ENCODE results near the gene SOX5.

The SOX5 gene

DNA sequence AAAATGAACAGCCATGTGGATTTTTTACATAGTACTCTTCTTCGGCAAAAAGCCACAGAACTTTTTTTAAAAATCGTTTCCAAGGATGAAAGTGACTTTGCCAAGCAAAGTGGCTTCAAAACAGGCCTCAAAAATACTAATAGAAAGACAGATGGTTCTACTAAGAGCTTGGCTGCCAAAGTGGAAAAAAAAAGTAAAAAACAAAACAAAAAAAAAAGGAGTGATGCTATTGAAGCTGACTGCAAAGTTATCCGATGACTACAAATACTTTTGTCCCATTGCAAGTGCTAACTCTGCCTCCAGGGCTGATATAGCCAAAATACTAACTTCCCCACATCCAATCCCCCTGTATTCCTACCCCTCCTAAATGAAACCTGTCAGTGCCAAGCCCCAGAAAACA is 277.6 kb downstream of the SOX5 start:
- no peak for DNase-seq

DNA sequence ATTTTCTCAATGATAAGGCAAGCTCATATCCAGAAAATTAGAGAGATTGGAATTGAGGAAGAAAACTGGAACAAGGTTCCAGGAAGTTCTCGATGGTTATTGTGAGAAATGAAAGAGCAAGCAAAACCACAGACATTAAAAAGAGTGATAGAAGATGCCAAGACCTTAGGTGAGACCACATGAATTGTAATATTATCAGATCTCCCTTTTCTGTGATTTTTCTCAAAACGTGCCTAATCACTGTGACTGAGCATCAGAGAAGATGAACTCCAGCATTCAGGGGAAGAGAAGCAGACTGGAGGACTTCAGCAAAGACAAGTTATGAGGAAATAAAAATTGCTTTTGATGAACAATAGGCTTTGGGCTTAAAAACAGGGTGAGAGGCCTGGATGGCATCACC is 278.8 kb downstream of the SOX5 start:
- DNase-seq: no peak

- DNase-seq: no peak
Measured at GRCh38 chr12:23669691-23670090, 279.8 kb downstream of the SOX5 start.

DNA sequence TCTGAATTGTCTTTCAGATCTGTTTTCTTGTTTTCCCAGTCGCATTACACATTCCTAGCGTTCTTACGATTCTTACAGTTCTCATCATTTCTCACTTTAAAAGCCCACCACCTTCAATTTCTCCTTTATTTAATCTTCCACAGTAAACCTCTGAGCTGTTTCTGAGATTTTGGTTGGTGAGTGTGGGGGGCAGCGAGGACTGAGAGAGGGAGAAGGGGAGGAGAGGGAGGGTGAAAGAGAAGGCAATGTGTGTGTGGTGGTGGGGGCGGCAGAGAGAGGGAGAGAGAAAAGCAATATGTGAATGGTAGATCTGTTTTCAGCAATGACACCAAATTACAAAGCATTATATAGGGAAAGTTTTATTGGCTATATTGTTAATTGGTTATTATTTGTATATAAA is 282.6 kb downstream of the SOX5 start:
- DNase-seq: no peak

- DNase-seq: no peak
Measured at GRCh38 chr12:23662966-23663365, 286.5 kb downstream of the SOX5 start.

GRCh38 chr12:23659131-23659530 is 290.3 kb downstream of the SOX5 start:
- no peak for DNase-seq

DNA sequence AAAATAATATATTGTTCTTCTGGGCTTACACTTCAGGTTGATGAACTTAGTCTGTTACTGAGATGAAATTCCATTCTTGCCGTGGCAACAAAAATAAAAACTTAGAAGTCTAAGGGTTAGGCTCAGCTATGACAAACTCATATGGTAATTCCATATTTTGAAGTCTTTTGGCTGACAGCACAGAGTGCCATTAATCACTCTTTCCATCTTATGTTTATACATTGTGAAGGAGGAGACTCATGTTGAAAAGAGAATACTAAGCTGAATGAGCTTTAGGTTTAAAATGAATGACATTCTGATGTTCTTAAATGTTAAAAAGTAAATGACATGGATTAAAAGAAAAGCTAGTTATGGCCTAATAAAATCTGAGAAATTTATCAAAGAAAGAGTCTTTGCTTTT is 291.9 kb downstream of the SOX5 start:
- DNase-seq: no peak

- DNase-seq: no peak
Measured at GRCh38 chr12:23655884-23656283, 293.6 kb downstream of the SOX5 start.

DNA sequence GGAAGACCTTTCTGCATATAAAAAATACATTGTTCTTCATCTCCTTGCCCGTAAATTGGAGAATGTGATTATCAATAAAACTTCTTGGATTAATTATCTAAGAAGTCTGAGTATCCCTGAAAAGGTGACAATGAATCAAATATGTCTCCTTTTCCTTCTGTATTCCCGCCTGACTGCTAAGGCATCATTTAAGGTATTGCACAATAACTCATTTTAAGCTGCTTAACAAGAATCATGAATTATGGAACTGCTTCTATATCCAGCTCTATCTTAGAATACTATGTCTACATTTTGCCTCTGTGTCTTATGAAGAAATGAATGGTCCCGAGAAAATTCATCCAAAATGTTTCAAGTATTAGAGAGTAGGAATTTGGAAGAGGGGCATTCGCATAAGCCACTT is 294.4 kb downstream of the SOX5 start:
- no peak for DNase-seq

DNA sequence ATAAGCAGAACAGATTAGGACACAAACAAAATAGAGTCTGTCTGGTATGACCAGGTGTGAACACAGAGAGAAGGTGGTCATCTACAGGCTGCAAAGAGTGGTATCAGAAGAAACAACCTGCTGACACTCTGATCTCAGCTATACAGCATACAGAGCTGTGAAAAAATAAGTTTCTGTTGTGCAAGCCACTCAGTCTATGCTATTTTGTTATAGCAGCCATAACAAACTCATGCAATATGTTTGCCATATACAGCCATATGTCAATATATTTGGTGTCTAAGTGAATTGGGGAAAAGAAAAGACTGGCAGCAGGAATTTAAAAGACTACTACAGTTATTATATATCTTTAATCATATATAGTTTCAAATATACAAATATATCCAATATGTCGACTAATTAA is 300.9 kb downstream of the SOX5 start:
- DNase-seq: no peak

GRCh38 chr12:23640754-23641153 is 308.7 kb downstream of the SOX5 start:
- DNase-seq: no peak

- DNase-seq: no peak
Measured at GRCh38 chr12:23634344-23634743, 315.1 kb downstream of the SOX5 start.

GRCh38 chr12:23631786-23632377 is 317.6 kb downstream of the SOX5 start:
- no peak for DNase-seq

- no peak for DNase-seq
Measured at GRCh38 chr12:23630524-23630923, 318.9 kb downstream of the SOX5 start.

DNA sequence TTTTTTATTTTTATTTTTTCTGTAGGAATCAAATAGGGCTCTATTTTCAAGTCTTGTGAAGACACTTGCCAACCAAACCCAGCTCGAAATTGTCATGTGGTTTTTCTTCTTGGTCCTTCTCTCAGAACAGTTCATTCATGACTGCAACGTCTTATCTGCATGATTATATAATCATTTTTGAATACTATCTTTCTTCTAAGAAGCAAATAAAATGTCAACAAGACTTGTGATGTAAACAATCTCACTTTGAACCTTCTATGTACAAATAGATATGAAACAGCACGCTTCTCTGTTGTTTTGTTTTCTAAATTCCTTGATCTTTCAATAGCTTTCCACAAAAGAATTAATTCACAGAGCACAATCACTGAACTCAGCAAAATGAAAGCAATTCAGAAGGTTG is 320.7 kb downstream of the SOX5 start:
- no peak for DNase-seq

GRCh38 chr12:23626791-23627190 is 322.7 kb downstream of the SOX5 start:
- no peak for DNase-seq

DNA sequence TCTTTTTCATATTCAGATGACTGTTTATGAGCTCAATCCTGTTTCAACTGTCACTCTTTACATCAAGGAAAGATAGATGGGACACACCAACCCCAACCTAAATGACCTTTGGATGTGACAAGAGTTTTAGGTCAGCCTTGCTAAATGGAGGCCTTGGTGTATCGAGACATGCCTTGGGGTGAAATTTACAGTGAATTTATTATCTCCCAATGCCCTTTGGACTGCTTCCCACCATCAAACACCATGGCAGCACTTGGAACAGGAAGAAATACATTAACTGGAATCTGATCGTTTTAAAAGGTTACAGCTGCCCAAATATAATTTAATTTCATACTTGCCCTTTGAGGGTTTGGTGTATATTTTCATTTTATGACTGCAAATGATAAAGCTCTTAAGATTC is 327.6 kb downstream of the SOX5 start:
- DNase-seq: no peak

DNA sequence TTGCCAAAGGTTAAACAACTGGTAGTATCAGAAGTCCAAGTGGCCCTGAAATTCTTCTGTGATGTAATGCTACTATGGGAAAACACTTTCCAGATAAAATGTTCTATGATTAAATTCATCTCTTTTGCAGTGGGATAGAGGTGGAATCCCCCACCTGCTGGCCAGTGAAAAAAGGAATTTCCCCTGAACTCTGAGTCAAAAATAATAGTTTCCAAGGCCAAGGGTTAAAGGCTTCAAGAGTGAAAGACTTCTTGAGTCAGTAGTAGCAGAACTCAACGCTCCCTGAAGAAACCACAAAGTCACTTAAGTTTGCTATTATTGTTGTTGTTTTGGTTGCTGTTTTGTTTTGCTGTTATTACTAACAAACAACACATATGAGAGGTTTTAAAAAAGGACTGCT is 330.8 kb downstream of the SOX5 start:
- DNase-seq: no peak

- no peak for DNase-seq
Measured at GRCh38 chr12:23617749-23618148, 331.7 kb downstream of the SOX5 start.

GRCh38 chr12:23614280-23614679 is 335.2 kb downstream of the SOX5 start:
- DNase-seq: no peak

- DNase-seq: no peak
Measured at GRCh38 chr12:23611320-23611719, 338.1 kb downstream of the SOX5 start.

DNA sequence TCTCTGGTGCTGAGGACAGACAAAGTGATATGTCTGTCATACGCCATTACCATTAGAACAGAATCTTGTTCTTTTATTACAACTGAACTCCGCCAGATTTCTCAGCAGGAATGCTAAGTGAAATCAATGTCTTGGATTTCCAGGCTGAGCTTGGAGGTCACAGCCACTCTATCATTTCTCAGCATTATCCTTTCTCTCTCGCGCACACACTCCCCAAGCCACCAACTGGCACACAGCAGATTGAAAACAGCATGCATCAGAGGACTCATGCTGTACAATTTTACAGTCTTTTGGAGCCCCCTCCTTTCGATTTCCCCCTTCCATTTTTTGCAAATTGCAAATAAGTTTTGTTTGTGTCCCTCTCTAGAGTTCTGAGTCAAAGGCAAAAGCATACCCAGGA is 348.6 kb downstream of the SOX5 start:
- DNase-seq: no peak

- no peak for DNase-seq
Measured at GRCh38 chr12:23596568-23596967, 352.9 kb downstream of the SOX5 start.

- DNase-seq: no peak
Measured at GRCh38 chr12:23587833-23588559, 361.5 kb downstream of the SOX5 start.

DNA sequence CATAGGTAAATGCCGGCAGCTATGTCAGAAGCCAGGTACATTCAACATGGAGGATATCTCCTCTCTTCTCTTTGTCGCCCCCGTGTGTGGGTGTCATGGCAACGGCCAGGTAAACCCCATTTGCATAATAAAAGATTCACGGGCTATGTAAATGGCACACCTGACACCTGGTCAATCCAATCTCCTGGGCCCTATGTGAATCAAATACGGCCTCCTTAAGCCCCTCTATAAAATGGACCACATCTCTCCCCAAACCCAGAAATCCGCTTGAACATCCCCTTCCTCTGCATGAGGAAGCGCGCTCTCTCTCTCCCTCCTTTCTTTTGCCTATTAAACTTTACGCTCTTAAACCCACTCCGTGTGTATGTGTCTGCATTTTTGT is 363.7 kb downstream of the SOX5 start:
- DNase-seq: no peak
